Measurements from ENCODE around the gene ANAPC16.

The ANAPC16 gene

GRCh38 chr10:72173619-72174296 lies 42.1 kb upstream of the ANAPC16 start:
- Histone ChIP-seq H3K4me1 (ENCODE audit: control extremely low read depth in 1 of 4, control insufficient read depth in 4 of 4, insufficient read depth in 4 of 4, low read length in 3 of 4) (peaks cover 6 to 38% (median 12%) of the 10 kb centered on the region in 4 experiments), H3K9me3 (ENCODE audit: control extremely low read depth in 1 of 5, control insufficient read depth in 4 of 5, insufficient read depth in 2 of 5, low read depth in 1 of 5, low read length in 4 of 5) (no peaks in the 10 kb centered on the region), H3K36me3 (ENCODE audit: control insufficient read depth in 4 of 4, insufficient read depth in 4 of 4, low read length in 3 of 4) (peaks cover 0 to 3% (median 1%) of the 10 kb centered on the region in 4 experiments), H3K4me3 (ENCODE audit: control insufficient read depth in 1 of 7, extremely low read depth in 1 of 7, insufficient read depth in 4 of 7, low read depth in 2 of 7, low read length in 6 of 7) (no peak overlapping the region), H3K27ac (ENCODE audit: insufficient read depth in 1 of 2, low read depth in 1 of 2, low read length in 2 of 2, poor library complexity in 1 of 2, severe bottlenecking in 2 of 2) (no peak overlapping the region), H3K27me3 (replicated peaks in 2 of 5; ENCODE audit: control insufficient read depth in 4 of 5, insufficient read depth in 5 of 5, low read length in 4 of 5) (no peaks in the 10 kb centered on the region)
- 94% methylated on average over 6 of the region's 7 CpGs for WGBS (ENCODE audit: insufficient coverage)
- ChIA-PET POLR2A (no interaction called here), CTCF (interaction anchor here (1.1 kb wide), 2 partner anchors 10 to 17 kb away, joined by 3 to 4 read pairs; no protein-coding TSS in a partner anchor)
- DNase-seq: no peak

GRCh38 chr10:72174297-72174662 lies 41.5 kb upstream of the ANAPC16 start:
- Histone ChIP-seq H3K27me3 (replicated peaks in 2 of 5; ENCODE audit: control insufficient read depth in 4 of 5, insufficient read depth in 5 of 5, low read length in 4 of 5) (no peaks in the 10 kb centered on the region), H3K27ac (ENCODE audit: insufficient read depth in 1 of 2, low read depth in 1 of 2, low read length in 2 of 2, poor library complexity in 1 of 2, severe bottlenecking in 2 of 2) (no peak overlapping the region), H3K9me3 (ENCODE audit: control extremely low read depth in 1 of 5, control insufficient read depth in 4 of 5, insufficient read depth in 2 of 5, low read depth in 1 of 5, low read length in 4 of 5) (no peaks in the 10 kb centered on the region), H3K36me3 (ENCODE audit: control insufficient read depth in 4 of 4, insufficient read depth in 4 of 4, low read length in 3 of 4) (peaks cover 0 to 8% (median 3%) of the 10 kb centered on the region in 4 experiments), H3K4me1 (ENCODE audit: control extremely low read depth in 1 of 4, control insufficient read depth in 4 of 4, insufficient read depth in 4 of 4, low read length in 3 of 4) (peaks cover 6 to 38% (median 12%) of the 10 kb centered on the region in 4 experiments), H3K4me3 (ENCODE audit: control insufficient read depth in 1 of 7, extremely low read depth in 1 of 7, insufficient read depth in 4 of 7, low read depth in 2 of 7, low read length in 6 of 7) (no peak overlapping the region)
- POLR2A ChIA-PET: no interaction called here
- DNase-seq: no peak
- CTCF ChIA-PET: interaction anchor here (1.1 to 1.4 kb wide), 4 partner anchors 9 to 161 kb away, joined by 3 to 4 read pairs (median 4); no protein-coding TSS in a partner anchor

GRCh38 chr10:72175149-72175548 lies 40.7 kb upstream of the ANAPC16 start:
- peak; percentile 23 to 72 (median 66) for DNase-seq
- H3K4me1 ChIP-seq (ENCODE audit: control extremely low read depth in 1 of 4, control insufficient read depth in 4 of 4, insufficient read depth in 4 of 4, low read length in 3 of 4): peaks cover 6 to 38% (median 12%) of the 10 kb centered on the region in 4 experiments

DNA sequence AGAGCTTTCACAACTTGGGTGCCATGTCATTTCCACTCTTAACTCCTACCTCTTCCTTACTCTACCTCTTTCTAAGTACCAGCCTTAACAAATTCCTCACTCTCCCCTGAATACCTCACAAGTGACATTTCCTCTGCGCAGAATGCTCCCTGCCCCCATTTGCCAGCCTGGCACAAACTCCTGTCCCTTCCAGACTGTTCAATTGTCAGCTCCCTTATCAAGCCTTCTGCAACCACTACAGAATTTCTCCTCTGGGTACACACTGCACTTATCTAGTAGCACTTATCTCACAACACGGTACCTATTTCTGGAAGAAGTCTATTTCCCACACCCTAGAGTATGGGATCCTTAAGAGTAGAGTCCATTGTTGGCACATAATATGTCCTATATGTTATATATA lies 39.1 kb upstream of the ANAPC16 start:
- ChIA-PET POLR2A (interaction anchor here (0.6 kb wide), 1 partner anchor 17 kb away, joined by 3 read pairs; no protein-coding TSS in a partner anchor), CTCF (no interaction called here)

More at GRCh38 chr10:72175149-72175548, 40.7 kb upstream of the ANAPC16 start:
- no peak overlapping the region for H3K4me3 ChIP-seq (ENCODE audit: control insufficient read depth in 1 of 7, extremely low read depth in 1 of 7, insufficient read depth in 4 of 7, low read depth in 2 of 7, low read length in 6 of 7)
- no CpG with 5 or more reads among the region's 1 CpG for WGBS (ENCODE audit: insufficient coverage)
- H3K27ac ChIP-seq (ENCODE audit: insufficient read depth in 1 of 2, low read depth in 1 of 2, low read length in 2 of 2, poor library complexity in 1 of 2, severe bottlenecking in 2 of 2): no peak overlapping the region
- H3K36me3 ChIP-seq (ENCODE audit: control insufficient read depth in 4 of 4, insufficient read depth in 4 of 4, low read length in 3 of 4): peaks cover 0 to 8% (median 3%) of the 10 kb centered on the region in 4 experiments
- POLR2A ChIA-PET: no interaction called here
- H3K27me3 ChIP-seq (replicated peaks in 2 of 5; ENCODE audit: control insufficient read depth in 4 of 5, insufficient read depth in 5 of 5, low read length in 4 of 5): no peaks in the 10 kb centered on the region
- no peaks in the 10 kb centered on the region for H3K9me3 ChIP-seq (ENCODE audit: control extremely low read depth in 1 of 5, control insufficient read depth in 4 of 5, insufficient read depth in 2 of 5, low read depth in 1 of 5, low read length in 4 of 5)
- CTCF ChIA-PET: interaction anchor here (0.7 to 1.4 kb wide), 3 partner anchors 9 to 160 kb away, joined by 3 to 4 read pairs (median 4); no protein-coding TSS in a partner anchor

DNA sequence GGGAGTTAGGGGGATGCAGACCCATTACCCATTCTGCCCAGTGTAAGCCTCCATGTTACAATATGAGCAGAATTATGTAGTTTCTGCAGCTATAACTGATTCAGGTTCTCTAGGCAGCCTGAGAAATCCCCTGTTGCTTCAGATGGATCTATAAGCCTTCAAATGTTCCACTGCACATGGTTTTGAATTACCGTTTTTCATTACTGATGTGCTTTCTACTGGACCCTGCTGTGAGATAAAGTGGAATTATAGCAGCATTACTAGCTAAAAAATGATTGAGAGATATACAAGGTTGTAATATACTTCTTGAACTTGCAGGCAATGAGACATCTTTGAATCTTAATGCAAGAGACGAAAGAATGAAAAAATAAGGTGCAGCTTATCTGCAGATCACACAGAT lies 38.4 kb upstream of the ANAPC16 start:
- H3K27me3 ChIP-seq (replicated peaks in 2 of 5; ENCODE audit: control insufficient read depth in 4 of 5, insufficient read depth in 5 of 5, low read length in 4 of 5): no peaks in the 10 kb centered on the region
- H3K4me1 ChIP-seq (ENCODE audit: control extremely low read depth in 1 of 4, control insufficient read depth in 4 of 4, insufficient read depth in 4 of 4, low read length in 3 of 4): peaks cover 6 to 31% (median 12%) of the 10 kb centered on the region in 4 experiments
- no peak overlapping the region for H3K27ac ChIP-seq (ENCODE audit: insufficient read depth in 1 of 2, low read depth in 1 of 2, low read length in 2 of 2, poor library complexity in 1 of 2, severe bottlenecking in 2 of 2)
- CTCF ChIA-PET: no interaction called here
- H3K9me3 ChIP-seq (ENCODE audit: control extremely low read depth in 1 of 5, control insufficient read depth in 4 of 5, insufficient read depth in 2 of 5, low read depth in 1 of 5, low read length in 4 of 5): no peaks in the 10 kb centered on the region
- POLR2A ChIA-PET: interaction anchor here (0.6 kb wide), 1 partner anchor 16 kb away, joined by 3 read pairs; no protein-coding TSS in a partner anchor
- WGBS (ENCODE audit: insufficient coverage): 100% methylated on average over 1 of the region's 2 CpGs
- DNase-seq: no peak
- H3K36me3 ChIP-seq (ENCODE audit: control insufficient read depth in 4 of 4, insufficient read depth in 4 of 4, low read length in 3 of 4): peaks cover 3 to 8% (median 4%) of the 10 kb centered on the region in 4 experiments
- no peak overlapping the region for H3K4me3 ChIP-seq (ENCODE audit: control insufficient read depth in 1 of 7, extremely low read depth in 1 of 7, insufficient read depth in 4 of 7, low read depth in 2 of 7, low read length in 6 of 7)

More for the DNA sequence above, 39.1 kb upstream of the ANAPC16 start:
- no peak for DNase-seq
- no peaks in the 10 kb centered on the region for H3K27me3 ChIP-seq (replicated peaks in 2 of 5; ENCODE audit: control insufficient read depth in 4 of 5, insufficient read depth in 5 of 5, low read length in 4 of 5)
- H3K4me1 ChIP-seq (ENCODE audit: control extremely low read depth in 1 of 4, control insufficient read depth in 4 of 4, insufficient read depth in 4 of 4, low read length in 3 of 4): peaks cover 6 to 37% (median 12%) of the 10 kb centered on the region in 4 experiments
- H3K4me3 ChIP-seq (ENCODE audit: control insufficient read depth in 1 of 7, extremely low read depth in 1 of 7, insufficient read depth in 4 of 7, low read depth in 2 of 7, low read length in 6 of 7): no peak overlapping the region
- H3K36me3 ChIP-seq (ENCODE audit: control insufficient read depth in 4 of 4, insufficient read depth in 4 of 4, low read length in 3 of 4): peaks cover 0 to 8% (median 3%) of the 10 kb centered on the region in 4 experiments
- no peak overlapping the region for H3K27ac ChIP-seq (ENCODE audit: insufficient read depth in 1 of 2, low read depth in 1 of 2, low read length in 2 of 2, poor library complexity in 1 of 2, severe bottlenecking in 2 of 2)
- H3K9me3 ChIP-seq (ENCODE audit: control extremely low read depth in 1 of 5, control insufficient read depth in 4 of 5, insufficient read depth in 2 of 5, low read depth in 1 of 5, low read length in 4 of 5): no peaks in the 10 kb centered on the region
- WGBS (ENCODE audit: insufficient coverage): 100% methylated on average over 1 of the region's 2 CpGs

GRCh38 chr10:72184156-72184555 lies 31.7 kb upstream of the ANAPC16 start:
- CTCF ChIA-PET: interaction anchor here (0.7 to 1.2 kb wide), 2 partner anchors 9 to 109 kb away, joined by 3 to 4 read pairs; no protein-coding TSS in a partner anchor

More at GRCh38 chr10:72184156-72184555, 31.7 kb upstream of the ANAPC16 start:
- WGBS (ENCODE audit: insufficient coverage): no CpG with 5 or more reads among the region's 2 CpGs
- peaks cover 0 to 7% (median 2%) of the 10 kb centered on the region in 4 experiments for H3K4me1 ChIP-seq (ENCODE audit: control extremely low read depth in 1 of 4, control insufficient read depth in 4 of 4, insufficient read depth in 4 of 4, low read length in 3 of 4)
- H3K4me3 ChIP-seq (ENCODE audit: control insufficient read depth in 1 of 7, extremely low read depth in 1 of 7, insufficient read depth in 4 of 7, low read depth in 2 of 7, low read length in 6 of 7): no peak overlapping the region
- no peak overlapping the region for H3K27ac ChIP-seq (ENCODE audit: insufficient read depth in 1 of 2, low read depth in 1 of 2, low read length in 2 of 2, poor library complexity in 1 of 2, severe bottlenecking in 2 of 2)
- no peak for DNase-seq
- POLR2A ChIA-PET: interaction anchor here (0.7 kb wide), 1 partner anchor 411 kb away, joined by 3 read pairs; the partner anchor contains the start of gene VSIR
- H3K36me3 ChIP-seq (ENCODE audit: control insufficient read depth in 4 of 4, insufficient read depth in 4 of 4, low read length in 3 of 4): peaks cover 3 to 10% (median 4%) of the 10 kb centered on the region in 4 experiments
- no peaks in the 10 kb centered on the region for H3K27me3 ChIP-seq (replicated peaks in 2 of 5; ENCODE audit: control insufficient read depth in 4 of 5, insufficient read depth in 5 of 5, low read length in 4 of 5)
- H3K9me3 ChIP-seq (ENCODE audit: control extremely low read depth in 1 of 5, control insufficient read depth in 4 of 5, insufficient read depth in 2 of 5, low read depth in 1 of 5, low read length in 4 of 5): peaks cover 0 to 5% (median 0%) of the 10 kb centered on the region in 5 experiments

Measured in common myeloid progenitor, CD34-positive (primary cell).